Trophoblast cell (in vitro differentiated cells and primary cell): ENCODE results near the gene TXNDC8.
A peak's percentile ranks its signal among the peaks of the same experiment; 100 is the strongest.

ENCODE experiments used
- DNase-seq, 2 donors: peaks; one replicate each; pipeline ENCODE4 v3.0.0-alpha.2; 2016
- H2AFZ ChIP-seq: 2 replicates; pipeline ENCODE4 v1.6.1; 2013; ENCODE audit warnings: low read length, moderate library complexity, mild to moderate bottlenecking; ENCODE audit not compliant: insufficient read depth, poor library complexity
- H2AK5ac ChIP-seq: 2 replicates; pipeline ENCODE4 v1.6.1; 2013; ENCODE audit warnings: mild to moderate bottlenecking, low read length
- H2BK120ac ChIP-seq: 2 replicates; pipeline ENCODE4 v1.6.1; 2013; ENCODE audit warnings: low read length, mild to moderate bottlenecking, moderate library complexity; ENCODE audit not compliant: insufficient read depth, poor library complexity
- H2BK12ac ChIP-seq: 2 replicates; pipeline ENCODE4 v1.6.1; 2013; ENCODE audit warnings: mild to moderate bottlenecking, low read length, moderate library complexity
- H2BK5ac ChIP-seq: 2 replicates; pipeline ENCODE4 v1.6.1; 2013; ENCODE audit warnings: low read length, low read depth, moderate library complexity, mild to moderate bottlenecking; ENCODE audit not compliant: poor library complexity
- H3K14ac ChIP-seq: 2 replicates; pipeline ENCODE4 v1.6.1; 2013; ENCODE audit warnings: mild to moderate bottlenecking, low read length
- H3K18ac ChIP-seq: 2 replicates; pipeline ENCODE4 v1.6.1; 2013; ENCODE audit warnings: mild to moderate bottlenecking, low read length
- H3K23ac ChIP-seq: 2 replicates; pipeline ENCODE4 v1.6.1; 2013; ENCODE audit warnings: low read length
- H3K27ac ChIP-seq: 2 replicates; pipeline ENCODE4 v1.5.1; 2013; ENCODE audit warnings: low read depth, mild to moderate bottlenecking, inconsistent platforms, low read length, moderate library complexity
- H3K27me3 ChIP-seq: 2 replicates; pipeline ENCODE4 v1.6.1; 2013; ENCODE audit warnings: inconsistent platforms, mild to moderate bottlenecking, low read length, moderate library complexity; ENCODE audit not compliant: insufficient read depth
- H3K36me3 ChIP-seq, 2 experiments: 1 replicate in 1 of 2; 2 replicates in 1 of 2; pipeline ENCODE4 v1.6.1; 2013; ENCODE audit warnings: low read length in 2 of 2, mild to moderate bottlenecking in 2 of 2, moderate library complexity in 1 of 2; ENCODE audit not compliant: insufficient read depth in 2 of 2, control insufficient read depth in 1 of 2
- H3K4ac ChIP-seq: 2 replicates; pipeline ENCODE4 v1.6.1; 2013; ENCODE audit warnings: low read depth, mild to moderate bottlenecking, low read length, moderate library complexity
- H3K4me1 ChIP-seq, 2 experiments: 1 replicate in 1 of 2; 2 replicates in 1 of 2; pipeline ENCODE4 v1.6.1; 2013; ENCODE audit warnings: low read length in 2 of 2, mild to moderate bottlenecking in 2 of 2, moderate library complexity in 1 of 2; ENCODE audit not compliant: insufficient read depth in 2 of 2, control insufficient read depth in 1 of 2
- H3K4me2 ChIP-seq: 2 replicates; pipeline ENCODE4 v1.6.1; 2013; ENCODE audit warnings: inconsistent platforms, mild to moderate bottlenecking, low read length, moderate library complexity
- H3K4me3 ChIP-seq: 2 replicates; pipeline ENCODE4 v1.5.1; 2013; ENCODE audit warnings: mild to moderate bottlenecking, low read depth, low read length, inconsistent platforms
- H3K79me1 ChIP-seq: one replicate; pipeline ENCODE4 v1.6.1; 2013; ENCODE audit warnings: low read length
- H3K79me2 ChIP-seq: 2 replicates; pipeline ENCODE4 v1.6.1; 2013; ENCODE audit warnings: low read length, mild to moderate bottlenecking; ENCODE audit not compliant: control insufficient read depth, insufficient read depth, poor library complexity
- H3K9ac ChIP-seq: 2 replicates; pipeline ENCODE4 v1.6.1; 2013; ENCODE audit warnings: mild to moderate bottlenecking, low read length
- H3K9me3 ChIP-seq: 2 replicates; pipeline ENCODE4 v1.6.1; 2013; ENCODE audit warnings: low read depth, mild to moderate bottlenecking, control low read depth, inconsistent platforms, low read length; ENCODE audit not compliant: insufficient read depth
- H4K12ac ChIP-seq: 2 replicates; pipeline ENCODE4 v1.6.1; 2013; ENCODE audit warnings: low read depth, mild to moderate bottlenecking, low read length, moderate library complexity
- H4K8ac ChIP-seq: 2 replicates; pipeline ENCODE4 v1.6.1; 2013; ENCODE audit warnings: low read depth, mild to moderate bottlenecking, low read length, moderate library complexity
- H4K91ac ChIP-seq: one replicate; pipeline ENCODE4 v1.6.1; 2013; ENCODE audit warnings: low read depth, mild to moderate bottlenecking, low read length, moderate library complexity
- WGBS: extraction: QIAGEN DNeasy Blood & Tissue Kit; methylation state at CpG from one replicate; pipeline ENCODE4 v1.1.7; 2013; ENCODE audit warnings: missing lambda C conversion rate; ENCODE audit not compliant: insufficient read length, insufficient coverage; ENCODE audit errors: extremely low coverage; 5-methylcytosine and 5-hydroxymethylcytosine counted together

The TXNDC8 gene

DNA sequence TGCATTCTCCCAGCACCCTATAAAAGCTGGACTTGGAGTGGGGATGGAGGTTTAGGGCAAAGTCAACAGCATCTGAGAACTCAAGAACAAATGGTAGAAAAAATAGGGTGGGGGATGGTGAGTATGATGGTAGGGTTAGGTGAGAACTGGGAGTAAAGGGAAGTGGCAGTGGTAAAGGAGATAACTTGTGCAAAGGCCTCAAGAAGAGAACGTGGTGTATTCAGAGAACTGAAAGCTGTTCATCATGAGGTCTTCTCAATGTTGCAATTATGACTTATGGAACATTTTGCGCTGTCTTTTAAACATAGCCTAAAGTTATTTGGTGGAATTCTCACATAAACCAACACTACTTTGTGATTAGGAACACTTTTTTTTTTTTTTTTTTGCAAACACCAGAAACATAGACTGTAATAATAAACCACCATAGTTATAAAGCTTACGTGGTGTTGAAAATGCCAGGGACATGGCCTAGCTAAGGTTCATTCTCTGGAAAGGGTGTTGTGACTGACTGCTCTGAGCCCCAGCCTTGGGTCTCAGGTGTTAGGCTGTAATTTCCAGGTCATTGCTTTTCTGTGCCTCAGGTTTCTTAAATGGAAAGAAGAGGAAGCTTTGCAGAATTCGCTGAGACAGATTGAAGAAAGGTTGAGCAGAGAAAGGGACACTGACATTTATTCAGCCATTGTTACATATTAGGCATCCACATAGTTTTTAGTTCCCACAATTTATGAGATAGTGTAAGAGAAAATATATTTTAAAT lies 19.2 kb upstream of the TXNDC8 start:
- Histone ChIP-seq H2BK120ac (no peak overlapping the region), H3K23ac (no peak overlapping the region), H4K12ac (no peak overlapping the region), H3K4me1 (no peaks in the 10 kb centered on the region), H3K4ac (no peak overlapping the region), H3K4me2 (no peak overlapping the region), H3K9ac (no peak overlapping the region), H3K9me3 (no peaks in the 10 kb centered on the region), H3K79me1 (no peaks in the 10 kb centered on the region), H3K18ac (no peak overlapping the region), H3K27ac (no peak overlapping the region), H3K36me3 (no peaks in the 10 kb centered on the region), H2AFZ (no peak overlapping the region), H3K4me3 (no peak overlapping the region), H2BK12ac (no peak overlapping the region), H4K8ac (no peak overlapping the region), H4K91ac (no peak overlapping the region), H3K27me3 (no peaks in the 10 kb centered on the region), H2AK5ac (no peak overlapping the region), H3K79me2 (no peaks in the 10 kb centered on the region), H2BK5ac (no peak overlapping the region), H3K14ac (no peak overlapping the region)
- WGBS: no CpG with 5 or more reads among the region's 4 CpGs
- no peak for DNase-seq

DNA sequence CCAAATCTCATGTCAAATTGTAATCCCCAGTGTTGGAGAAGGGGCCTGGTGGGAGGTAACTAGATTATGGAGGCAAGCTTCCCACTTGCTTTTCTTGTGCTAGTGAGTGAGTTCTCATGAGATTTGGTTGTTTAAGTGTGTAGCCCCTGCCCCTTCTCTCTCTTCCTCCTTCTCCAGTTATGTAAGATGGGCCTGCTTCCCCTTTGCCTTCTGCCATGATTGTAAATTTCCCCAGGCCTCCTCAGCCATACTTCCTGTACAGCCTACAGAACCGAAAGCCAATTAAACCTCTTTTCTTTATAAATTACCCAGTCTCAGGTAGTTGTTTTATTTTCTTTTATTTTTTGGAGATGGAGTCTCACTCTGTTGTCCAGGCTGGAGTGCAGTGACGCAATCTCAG lies 18.2 kb upstream of the TXNDC8 start:
- no peak overlapping the region for H2AK5ac ChIP-seq
- H3K14ac ChIP-seq: no peak overlapping the region
- H4K8ac ChIP-seq: no peak overlapping the region
- no peak overlapping the region for H2BK120ac ChIP-seq
- no peak overlapping the region for H3K23ac ChIP-seq
- WGBS: no CpG with 5 or more reads among the region's 2 CpGs
- H3K4ac ChIP-seq: no peak overlapping the region
- no peaks in the 10 kb centered on the region for H3K4me1 ChIP-seq
- no peaks in the 10 kb centered on the region for H3K79me2 ChIP-seq
- H3K27me3 ChIP-seq: no peaks in the 10 kb centered on the region
- no peak overlapping the region for H3K27ac ChIP-seq
- no peak overlapping the region for H3K4me2 ChIP-seq
- no peaks in the 10 kb centered on the region for H3K36me3 ChIP-seq
- no peaks in the 10 kb centered on the region for H3K9me3 ChIP-seq
- no peak overlapping the region for H3K4me3 ChIP-seq
- H2BK12ac ChIP-seq: no peak overlapping the region
- no peaks in the 10 kb centered on the region for H3K79me1 ChIP-seq
- H4K12ac ChIP-seq: no peak overlapping the region
- DNase-seq: no peak
- H2BK5ac ChIP-seq: no peak overlapping the region
- H4K91ac ChIP-seq: no peak overlapping the region
- H3K18ac ChIP-seq: no peak overlapping the region
- H2AFZ ChIP-seq: no peak overlapping the region
- H3K9ac ChIP-seq: no peak overlapping the region

DNA sequence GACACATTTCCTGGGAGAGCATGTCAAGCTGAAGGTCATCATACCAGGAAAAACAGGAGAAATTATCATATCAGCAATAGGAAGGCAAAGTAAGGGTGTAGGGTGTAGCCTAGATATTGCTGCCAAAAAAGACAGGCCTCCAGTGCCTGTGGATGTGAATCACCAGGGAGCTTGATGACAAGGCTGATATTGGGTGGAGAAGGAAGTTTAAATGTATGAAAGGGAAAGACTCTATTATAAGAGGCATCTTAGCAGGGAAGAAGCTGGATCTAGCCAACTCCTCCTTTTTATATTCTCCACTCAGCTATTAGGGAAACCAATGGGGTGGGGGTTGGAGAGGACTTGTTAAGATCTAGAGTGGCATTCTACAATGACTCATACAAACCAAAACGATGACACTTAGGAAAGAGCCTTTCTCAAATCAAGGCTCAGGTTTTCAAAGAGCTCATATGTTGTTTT lies 13.4 kb upstream of the TXNDC8 start:
- no peaks in the 10 kb centered on the region for H3K27me3 ChIP-seq
- no peak overlapping the region for H4K8ac ChIP-seq
- no peak overlapping the region for H3K18ac ChIP-seq
- no peak overlapping the region for H4K91ac ChIP-seq
- H4K12ac ChIP-seq: no peak overlapping the region
- no peak overlapping the region for H2AK5ac ChIP-seq
- no peak overlapping the region for H3K4me2 ChIP-seq
- H3K9ac ChIP-seq: no peak overlapping the region
- no peak overlapping the region for H3K23ac ChIP-seq
- no peak overlapping the region for H3K14ac ChIP-seq
- H2BK12ac ChIP-seq: no peak overlapping the region
- WGBS: no CpG with 5 or more reads among the region's 1 CpG
- peak; percentile 18 to 70 for DNase-seq
- H2BK5ac ChIP-seq: no peak overlapping the region
- H2AFZ ChIP-seq: no peak overlapping the region
- H3K4ac ChIP-seq: no peak overlapping the region
- H3K79me1 ChIP-seq: no peaks in the 10 kb centered on the region
- no peaks in the 10 kb centered on the region for H3K79me2 ChIP-seq
- H2BK120ac ChIP-seq: no peak overlapping the region
- H3K27ac ChIP-seq: no peak overlapping the region
- peaks cover 1% of the 10 kb centered on the region for H3K9me3 ChIP-seq
- no peaks in the 10 kb centered on the region for H3K4me1 ChIP-seq
- no peaks in the 10 kb centered on the region for H3K36me3 ChIP-seq
- H3K4me3 ChIP-seq: no peak overlapping the region

DNA sequence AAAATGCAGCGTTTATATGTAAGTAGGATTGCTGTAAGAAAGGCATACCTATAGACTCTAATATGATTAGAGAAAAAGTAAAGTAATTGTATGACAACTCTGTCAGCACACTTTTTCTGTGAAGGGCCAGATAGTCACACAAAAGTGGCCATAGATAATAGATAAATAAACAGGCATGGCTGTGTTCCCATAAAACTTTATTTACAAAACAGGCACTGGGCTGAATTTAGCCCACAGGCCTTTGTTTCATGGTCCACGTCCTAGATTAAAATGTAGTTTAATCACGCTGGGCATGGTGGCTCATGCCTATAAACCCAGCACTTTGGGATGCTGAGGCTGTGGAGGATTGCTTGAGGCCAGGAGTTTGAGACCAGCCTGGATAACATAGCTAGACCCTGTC lies 8.7 kb upstream of the TXNDC8 start:
- H4K8ac ChIP-seq: no peak overlapping the region
- no peak overlapping the region for H3K4me3 ChIP-seq
- peaks cover 1% of the 10 kb centered on the region for H3K9me3 ChIP-seq
- no peaks in the 10 kb centered on the region for H3K4me1 ChIP-seq
- DNase-seq: no peak
- no peaks in the 10 kb centered on the region for H3K27me3 ChIP-seq
- H2AK5ac ChIP-seq: no peak overlapping the region
- no peaks in the 10 kb centered on the region for H3K79me1 ChIP-seq
- no peak overlapping the region for H4K91ac ChIP-seq
- no CpG with 5 or more reads among the region's 3 CpGs for WGBS
- no peak overlapping the region for H2BK120ac ChIP-seq
- H2BK12ac ChIP-seq: no peak overlapping the region
- no peak overlapping the region for H3K4ac ChIP-seq
- H3K9ac ChIP-seq: no peak overlapping the region
- no peak overlapping the region for H3K14ac ChIP-seq
- no peak overlapping the region for H3K27ac ChIP-seq
- H3K23ac ChIP-seq: no peak overlapping the region
- H2AFZ ChIP-seq: no peak overlapping the region
- H2BK5ac ChIP-seq: no peak overlapping the region
- no peak overlapping the region for H4K12ac ChIP-seq
- no peaks in the 10 kb centered on the region for H3K36me3 ChIP-seq
- no peak overlapping the region for H3K4me2 ChIP-seq
- no peaks in the 10 kb centered on the region for H3K79me2 ChIP-seq
- no peak overlapping the region for H3K18ac ChIP-seq
